GM12892 (cell line): ENCODE measurements around the gene C11orf87.

Source experiments
- DNase-seq: peaks from one replicate; pipeline ENCODE4 v3.0.0; 2011; ENCODE audit not compliant: insufficient read length
- FAIRE-seq: peaks from 2 replicates; lab custom pipeline; 2011; peaks lifted over from hg19 to GRCh38; lab: Jason Lieb, UNC
- POLR2A ChIP-seq: IDR thresholded peaks from 2 replicates; pipeline ENCODE4 v1.6.1; 2011; ENCODE audit warnings: low read depth, low read length, control low read depth
- POLR2AphosphoS5 ChIP-seq: IDR thresholded peaks from 2 replicates; pipeline ENCODE4 v1.6.1; 2011; ENCODE audit warnings: low read depth, low read length, control low read depth
- TAF1 ChIP-seq: IDR thresholded peaks from 2 replicates; pipeline ENCODE4 v1.6.1; 2011; ENCODE audit warnings: low read depth, mild to moderate bottlenecking, control low read depth, low read length, borderline replicate concordance

Gene C11orf87

DNA sequence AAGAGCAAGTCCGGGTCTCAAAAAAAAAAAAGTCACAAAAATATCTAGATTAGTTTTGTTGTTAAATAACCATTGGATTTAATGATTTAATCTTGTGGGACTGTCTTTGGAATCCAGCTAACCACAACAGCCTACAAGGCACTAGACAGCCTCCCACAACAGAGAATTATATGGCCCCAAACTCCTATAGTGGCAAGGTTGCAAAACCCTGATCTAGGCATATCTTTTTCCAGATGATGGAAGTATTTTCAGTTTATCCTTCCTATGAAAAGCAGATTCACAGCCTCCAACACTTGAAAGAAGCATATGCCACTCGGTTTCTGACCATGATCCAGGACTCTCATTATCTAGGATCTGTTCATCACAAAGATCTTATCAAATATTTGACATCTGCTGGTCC is 5.4 kb upstream of the C11orf87 start:
- DNase-seq: no peak
- TF ChIP-seq POLR2A (no peak), POLR2AphosphoS5 (no peak), TAF1 (no peak)
- FAIRE-seq: no peak

DNA sequence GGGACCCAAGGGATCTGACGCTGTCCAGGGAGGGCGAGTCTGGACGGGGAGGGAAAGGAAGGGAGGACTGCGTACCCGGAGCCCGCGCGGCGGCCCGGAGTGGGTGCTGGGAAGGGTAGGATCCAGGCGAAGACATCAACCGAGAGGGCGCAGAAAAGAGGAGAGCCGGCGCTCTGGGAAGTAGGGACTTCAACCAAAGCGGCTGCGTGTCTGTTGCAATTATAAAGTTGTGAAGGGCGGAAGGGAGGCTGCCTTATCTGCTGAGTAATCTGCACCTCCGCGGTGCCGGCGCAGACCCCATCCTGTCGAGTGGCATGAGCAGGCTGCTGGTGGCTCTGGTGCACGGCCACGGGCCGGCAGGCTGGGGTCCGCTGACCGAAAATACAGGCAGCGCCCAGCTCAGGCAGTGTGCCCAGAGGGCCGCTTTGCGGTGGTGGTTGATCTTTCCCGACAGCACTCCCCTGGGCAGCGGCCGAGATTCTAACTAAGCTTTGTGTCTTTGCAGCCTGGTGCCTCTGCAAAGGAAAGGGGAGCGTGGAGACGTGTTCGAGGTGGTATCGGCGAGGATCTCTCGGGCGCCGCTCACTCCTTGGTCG is 978 bp downstream of the C11orf87 start:
- TF ChIP-seq POLR2AphosphoS5 (no peak), POLR2A (no peak), TAF1 (no peak)
- FAIRE-seq: no peak
- DNase-seq: no peak

DNA sequence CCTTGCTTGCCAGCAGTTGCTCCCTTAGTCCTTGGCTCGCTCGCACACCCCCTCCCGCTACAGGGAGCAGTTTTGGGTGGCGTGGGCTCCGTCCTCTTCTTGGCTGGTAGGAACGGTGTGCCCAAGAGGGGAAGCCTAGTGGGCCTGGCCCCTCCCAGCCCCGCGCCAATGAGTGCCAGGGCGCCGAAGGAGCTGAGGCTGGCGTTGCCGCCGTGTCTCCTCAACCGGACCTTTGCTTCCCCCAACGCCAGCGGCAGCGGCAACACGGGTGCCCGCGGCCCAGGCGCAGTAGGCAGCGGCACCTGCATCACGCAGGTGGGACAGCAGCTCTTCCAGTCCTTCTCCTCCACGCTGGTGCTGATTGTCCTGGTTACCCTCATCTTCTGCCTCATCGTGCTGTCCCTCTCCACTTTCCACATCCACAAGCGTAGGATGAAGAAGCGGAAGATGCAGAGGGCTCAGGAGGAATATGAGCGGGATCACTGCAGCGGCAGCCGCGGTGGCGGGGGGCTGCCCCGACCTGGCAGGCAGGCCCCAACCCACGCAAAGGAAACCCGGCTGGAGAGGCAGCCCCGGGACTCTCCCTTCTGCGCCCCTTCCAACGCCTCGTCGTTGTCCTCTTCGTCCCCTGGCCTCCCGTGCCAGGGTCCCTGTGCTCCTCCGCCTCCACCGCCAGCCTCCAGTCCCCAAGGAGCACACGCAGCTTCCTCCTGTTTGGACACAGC is 1.6 kb downstream of the C11orf87 start:
- DNase-seq (no peak), FAIRE-seq (no peak)

DNA sequence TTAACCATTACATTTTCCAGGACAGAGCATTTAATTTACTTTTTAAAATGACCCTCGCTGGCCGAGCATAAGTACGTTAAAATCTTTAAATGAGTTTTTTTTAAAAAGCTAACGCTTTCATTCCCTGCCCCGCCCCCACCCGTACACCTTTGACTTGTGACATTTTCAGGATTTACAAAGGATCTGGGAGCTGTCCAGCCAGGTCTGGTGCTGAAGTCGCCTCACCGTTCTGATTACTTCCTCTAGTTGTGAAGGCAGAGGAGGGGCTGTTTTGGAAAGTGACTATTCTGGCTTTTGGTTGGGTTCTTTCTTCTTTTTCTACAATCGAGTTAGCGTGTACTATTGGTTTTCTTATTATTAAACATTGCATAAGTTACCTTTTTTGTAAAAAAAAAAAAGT is 2.9 kb downstream of the C11orf87 start:
- FAIRE-seq (no peak), DNase-seq (no peak)
- TF ChIP-seq POLR2A (no peak), TAF1 (no peak), POLR2AphosphoS5 (no peak)

More for the DNA sequence above, 1.6 kb downstream of the C11orf87 start:
- TF ChIP-seq POLR2AphosphoS5 (no peak), POLR2A (no peak), TAF1 (no peak)

DNA sequence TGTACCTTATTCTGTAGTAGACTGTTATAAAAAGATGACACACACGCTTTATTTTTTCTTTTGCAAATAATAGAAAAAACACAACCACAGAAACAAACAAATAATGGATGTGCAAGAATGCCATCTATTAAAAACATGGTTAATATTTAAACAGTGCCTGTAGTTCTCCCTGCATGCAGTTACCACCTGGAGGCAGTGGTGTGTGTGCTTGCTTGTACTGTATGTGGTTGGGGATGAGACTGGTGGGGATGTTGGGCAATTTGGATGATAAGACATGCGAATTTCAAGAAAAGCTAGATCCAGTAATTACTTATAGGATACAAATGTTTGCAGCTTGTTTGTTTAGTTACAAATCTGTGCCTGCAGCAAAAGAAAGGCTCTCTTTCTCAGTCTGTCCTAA is 3.6 kb downstream of the C11orf87 start:
- FAIRE-seq (no peak), DNase-seq (no peak)
- no peak for TF ChIP-seq TAF1

DNA sequence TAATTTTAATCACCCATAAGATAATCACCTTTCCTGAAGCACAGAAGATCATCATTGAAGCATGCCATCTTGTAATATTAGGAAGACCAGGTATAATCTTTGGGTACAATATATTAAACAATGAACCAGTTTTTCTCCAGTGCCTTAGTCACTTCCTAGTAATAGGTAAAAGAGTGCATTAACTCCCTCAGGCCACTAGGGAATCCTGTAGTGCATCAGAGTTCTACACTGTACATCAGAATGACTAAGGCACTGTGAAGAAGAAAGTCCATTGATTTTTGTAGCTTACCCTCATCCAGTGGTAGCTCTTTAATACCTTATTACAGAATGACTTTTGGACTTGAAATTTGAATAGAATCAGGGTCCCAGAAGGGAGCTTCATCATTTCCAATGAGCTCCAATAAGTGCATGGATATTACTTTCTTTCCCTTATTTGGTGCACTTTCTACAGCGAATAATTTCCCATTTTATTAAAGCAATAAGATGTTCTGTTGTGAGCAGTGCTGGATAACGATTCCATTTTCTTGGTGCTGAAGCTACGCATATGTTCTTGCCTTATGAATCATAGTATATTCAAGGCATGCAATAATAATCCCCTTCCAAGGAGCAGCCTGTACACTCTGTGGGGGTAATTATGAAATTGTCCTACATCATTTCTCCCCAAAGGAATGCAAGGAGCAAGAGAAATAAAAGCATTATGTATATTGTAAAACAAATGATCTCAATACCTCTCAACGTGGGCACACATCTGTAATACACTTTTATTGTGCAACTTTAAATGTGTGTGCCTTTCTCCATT is 4.7 kb downstream of the C11orf87 start:
- DNase-seq: no peak
- TF ChIP-seq TAF1 (no peak), POLR2A (no peak), POLR2AphosphoS5 (no peak)
- no peak for FAIRE-seq

DNA sequence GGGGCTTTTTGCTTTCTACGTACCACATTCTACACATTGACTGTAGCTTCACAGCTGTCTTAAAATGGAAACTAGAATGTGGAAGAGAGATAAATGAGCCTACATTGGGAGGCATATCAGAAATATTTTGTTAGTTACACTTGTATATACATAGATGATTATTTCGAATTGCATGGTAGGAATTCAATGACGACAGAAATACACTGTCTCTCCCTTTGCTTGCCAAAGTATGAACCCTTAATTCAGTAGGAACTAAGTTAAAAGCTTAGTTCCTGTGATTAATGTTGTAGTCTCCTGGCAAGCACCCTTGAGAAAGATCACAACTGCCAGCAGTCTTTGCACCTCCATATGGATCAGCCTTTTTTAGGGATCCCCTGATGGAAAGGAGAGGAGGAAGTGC is 10.1 kb downstream of the C11orf87 start:
- DNase-seq: no peak
- no peak for TF ChIP-seq POLR2A
- TF ChIP-seq POLR2AphosphoS5: no peak
- no peak for TF ChIP-seq TAF1
- FAIRE-seq: no peak

DNA sequence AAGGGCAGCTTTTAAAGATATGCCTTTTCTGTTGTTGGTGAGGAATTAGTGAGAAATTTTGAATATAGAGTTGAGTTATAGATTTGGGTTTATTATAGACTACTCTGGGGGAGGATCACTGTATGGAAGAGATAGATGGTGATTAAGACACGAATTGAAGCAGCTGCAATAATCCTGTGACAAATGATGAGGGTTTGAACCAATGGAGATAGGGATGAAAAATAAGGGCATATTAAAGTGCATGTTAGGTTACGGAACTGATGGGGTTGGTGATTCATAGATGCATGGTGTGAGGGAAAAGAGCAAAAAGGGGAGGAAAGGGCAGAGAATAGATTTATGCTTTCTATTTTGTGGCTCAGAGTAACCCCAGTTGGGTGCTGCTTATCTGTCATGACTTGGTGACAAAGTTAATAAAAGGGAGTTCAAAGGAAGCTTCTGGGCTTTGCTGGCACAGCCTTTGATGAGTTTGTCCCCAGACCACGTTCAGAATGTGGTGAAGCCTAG is 11.8 kb downstream of the C11orf87 start:
- no peak for TF ChIP-seq POLR2A
- TF ChIP-seq POLR2AphosphoS5: no peak
- TF ChIP-seq TAF1: no peak
- DNase-seq (no peak), FAIRE-seq (no peak)

DNA sequence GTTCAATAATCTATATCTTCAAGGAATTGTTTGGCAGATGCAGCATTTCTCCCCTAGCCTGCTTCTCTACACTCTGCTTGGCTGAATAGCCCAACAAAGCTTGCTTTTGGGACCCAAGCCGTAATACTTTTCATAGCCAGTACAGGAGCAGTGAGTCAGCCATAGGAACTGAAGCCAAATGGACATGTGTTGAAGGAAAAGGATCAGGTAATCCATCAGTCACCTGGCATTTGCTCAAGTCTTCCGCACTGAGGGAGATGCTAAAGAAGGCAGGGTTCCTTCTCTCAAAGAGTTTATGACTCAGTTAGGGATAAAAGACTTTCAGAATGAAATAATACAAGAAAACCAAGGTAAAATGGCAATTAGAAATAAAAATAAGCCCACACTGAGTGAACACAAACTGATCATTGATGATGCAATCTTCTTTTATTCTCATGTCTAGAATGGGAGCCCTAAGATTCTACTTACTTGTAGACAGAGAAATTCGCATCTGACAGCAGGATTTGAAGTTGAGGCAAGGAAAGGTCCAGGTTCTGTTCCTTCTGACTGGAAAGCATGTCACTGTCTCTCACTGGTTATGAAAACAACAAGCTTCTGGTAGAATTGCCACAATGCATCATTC is 13.2 kb downstream of the C11orf87 start:
- no peak for TF ChIP-seq TAF1
- no peak for TF ChIP-seq POLR2AphosphoS5
- TF ChIP-seq POLR2A: no peak
- DNase-seq (no peak), FAIRE-seq (no peak)

DNA sequence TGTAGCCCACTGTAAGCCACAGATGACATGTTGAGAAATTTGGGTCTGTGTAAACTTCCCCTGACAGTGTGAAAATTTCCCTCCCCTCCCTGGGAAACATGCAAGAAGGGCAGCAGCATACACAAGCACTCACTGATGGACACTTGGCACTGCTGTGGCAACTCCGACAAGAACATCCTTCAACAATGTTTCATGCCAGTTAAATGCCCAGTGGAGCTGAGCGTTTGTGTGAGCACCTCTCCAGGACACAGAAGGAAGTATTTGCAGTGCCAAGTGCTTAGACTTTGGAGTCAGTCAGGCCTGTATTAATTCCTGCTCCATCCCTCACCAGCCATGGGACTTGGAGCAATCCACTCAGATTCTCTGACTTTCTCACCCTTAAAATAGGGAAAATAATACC is 17.7 kb downstream of the C11orf87 start:
- no peak for DNase-seq
- FAIRE-seq: no peak

DNA sequence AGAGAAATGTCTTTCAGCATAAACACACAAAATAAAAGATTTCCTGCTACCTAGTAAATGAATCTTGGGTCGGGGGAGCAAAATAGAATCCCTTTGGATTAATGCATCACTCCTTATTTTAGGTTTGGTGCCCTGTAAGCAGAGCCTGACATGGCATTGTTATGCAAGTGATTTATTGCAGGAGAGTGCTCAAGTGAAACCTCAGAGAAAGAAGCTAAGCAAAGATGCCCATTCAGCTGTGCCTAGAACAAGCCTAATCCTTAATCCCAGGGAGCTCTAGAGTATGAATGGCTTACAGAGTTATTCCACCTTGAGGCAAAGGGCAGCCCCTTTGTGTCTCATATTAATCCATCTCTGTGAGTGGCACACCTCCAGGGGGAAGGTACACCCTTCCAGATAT is 21.1 kb downstream of the C11orf87 start:
- DNase-seq (no peak), FAIRE-seq (no peak)
- TF ChIP-seq POLR2AphosphoS5 (no peak), POLR2A (no peak), TAF1 (no peak)

More for the DNA sequence above, 17.7 kb downstream of the C11orf87 start:
- TF ChIP-seq POLR2AphosphoS5 (no peak), TAF1 (no peak), POLR2A (no peak)
